ENCODE data around the gene VSIG4. TPM values are rescaled to one million over a fixed set of nuclear protein-coding genes. Genes with fewer than 3 reads are reported as not detected.

VSIG4 gene
- total and polyA plus RNA-seq, 2 of the 13 experiments (the other 11 are each of a cell fraction or from before 2014, with no cell fraction given) = not detected

DNA sequence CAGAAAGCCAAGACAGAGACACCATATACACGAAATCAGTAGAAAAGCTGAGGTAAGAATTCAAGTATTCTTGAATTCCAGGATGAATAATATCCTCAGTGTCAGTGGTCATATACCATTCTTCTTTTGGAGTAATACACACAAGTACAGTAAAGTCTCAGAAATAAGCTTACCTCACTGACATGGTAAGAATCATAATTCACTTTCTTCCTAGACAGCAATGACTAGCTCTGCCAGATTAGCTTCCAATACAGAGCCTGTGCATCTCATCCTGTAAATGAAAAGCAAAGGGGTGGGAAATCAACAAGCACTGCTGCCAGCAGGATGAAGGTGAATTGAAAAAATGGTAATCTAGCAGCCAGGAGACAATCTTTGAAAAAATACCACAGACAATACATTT is 31.2 kb upstream of the VSIG4 start:
- intact Hi-C loops (cut with micrococcal nuclease; ENCODE audit: unreplicated experiment) = no loop called here
- Histone ChIP-seq H3K27ac (ENCODE audit: extremely low read length, insufficient read depth, low read length) (no peak overlapping the region), H3K27me3 (ENCODE audit: control insufficient read depth in 1 of 2, insufficient read depth in 2 of 2, low read length in 2 of 2) (no peaks in the 10 kb centered on the region), H3K36me3 (replicated peaks in 1 of 2; ENCODE audit: control insufficient read depth in 1 of 2, insufficient read depth in 2 of 2, low read length in 2 of 2) (no peaks in the 10 kb centered on the region), H3K79me2 (ENCODE audit: insufficient read depth, low read length) (no peaks in the 10 kb centered on the region), H3K4me2 (ENCODE audit: low read depth, low read length) (no peak overlapping the region), H4K20me1 (ENCODE audit: insufficient read depth, low read length) (no peaks in the 10 kb centered on the region), H3K9ac (ENCODE audit: insufficient read depth, low read depth, low read length) (no peak overlapping the region), H3K9me3 (ENCODE audit: low read length) (no peaks in the 10 kb centered on the region), H2AFZ (ENCODE audit: low read length) (no peak overlapping the region), H3K4me1 (ENCODE audit: insufficient read depth, low read length) (no peaks in the 10 kb centered on the region), H3K4me3 (replicated peaks in 1 of 3; ENCODE audit: insufficient read depth in 1 of 3, low read depth in 2 of 3, low read length in 3 of 3) (no peak overlapping the region)
- in situ Hi-C loops (cut with HindIII; ENCODE audit: extremely low pct_ligation_motif_present, low pct_unique_long_range_greater_than_20kb) = no loop called here
- ChIA-PET POLR2A (no interaction called here), CTCF (ENCODE audit: low intra/inter-chr PET ratio, low total read pairs) (no interaction called here)
- ATAC-seq = no peak
- 0% methylated on average over 1 of the region's 1 CpG for WGBS (ENCODE audit: low lambda C conversion rate)
- TF ChIP-seq ZNF660 (CRISPR knock-in tag; IDR thresholded peaks at IDR 0.05; ENCODE audit: borderline replicate concordance, low read depth) (no peak), KDM2A (CRISPR knock-in tag; IDR thresholded peaks at IDR 0.05; ENCODE audit: borderline replicate concordance, low read depth) (no peak), TAF1 (CRISPR knock-in tag; IDR thresholded peaks at IDR 0.05) (no peak), PCBP2 (optimal IDR thresholded peaks at IDR 0.05; ENCODE audit: low read depth, low read length, poor library complexity, severe bottlenecking) (no peak), TGIF2 (CRISPR knock-in tag; IDR thresholded peaks at IDR 0.05) (no peak), TCF7 (IDR thresholded peaks at IDR 0.05; ENCODE audit: low read depth) (no peak), ZNF446 (CRISPR knock-in tag; IDR thresholded peaks at IDR 0.05) (no peak), SNRNP70 (IDR thresholded peaks at IDR 0.05; ENCODE audit: low read depth, low read length) (no peak), SNAPC2 (CRISPR knock-in tag; IDR thresholded peaks at IDR 0.05) (no peak), HOXA5 (CRISPR knock-in tag; IDR thresholded peaks at IDR 0.05) (no peak), HHEX (CRISPR knock-in tag; IDR thresholded peaks at IDR 0.05) (no peak), NFYC (CRISPR knock-in tag; IDR thresholded peaks at IDR 0.05) (no peak), BCL6 (CRISPR knock-in tag; IDR thresholded peaks at IDR 0.05) (no peak), EEA1 (CRISPR knock-in tag; IDR thresholded peaks at IDR 0.05; ENCODE audit: borderline replicate concordance) (no peak), ZNF256 (CRISPR knock-in tag; conservative IDR thresholded peaks at IDR 0.05) (no peak)
- TF ChIP-seq, protein P1, sequence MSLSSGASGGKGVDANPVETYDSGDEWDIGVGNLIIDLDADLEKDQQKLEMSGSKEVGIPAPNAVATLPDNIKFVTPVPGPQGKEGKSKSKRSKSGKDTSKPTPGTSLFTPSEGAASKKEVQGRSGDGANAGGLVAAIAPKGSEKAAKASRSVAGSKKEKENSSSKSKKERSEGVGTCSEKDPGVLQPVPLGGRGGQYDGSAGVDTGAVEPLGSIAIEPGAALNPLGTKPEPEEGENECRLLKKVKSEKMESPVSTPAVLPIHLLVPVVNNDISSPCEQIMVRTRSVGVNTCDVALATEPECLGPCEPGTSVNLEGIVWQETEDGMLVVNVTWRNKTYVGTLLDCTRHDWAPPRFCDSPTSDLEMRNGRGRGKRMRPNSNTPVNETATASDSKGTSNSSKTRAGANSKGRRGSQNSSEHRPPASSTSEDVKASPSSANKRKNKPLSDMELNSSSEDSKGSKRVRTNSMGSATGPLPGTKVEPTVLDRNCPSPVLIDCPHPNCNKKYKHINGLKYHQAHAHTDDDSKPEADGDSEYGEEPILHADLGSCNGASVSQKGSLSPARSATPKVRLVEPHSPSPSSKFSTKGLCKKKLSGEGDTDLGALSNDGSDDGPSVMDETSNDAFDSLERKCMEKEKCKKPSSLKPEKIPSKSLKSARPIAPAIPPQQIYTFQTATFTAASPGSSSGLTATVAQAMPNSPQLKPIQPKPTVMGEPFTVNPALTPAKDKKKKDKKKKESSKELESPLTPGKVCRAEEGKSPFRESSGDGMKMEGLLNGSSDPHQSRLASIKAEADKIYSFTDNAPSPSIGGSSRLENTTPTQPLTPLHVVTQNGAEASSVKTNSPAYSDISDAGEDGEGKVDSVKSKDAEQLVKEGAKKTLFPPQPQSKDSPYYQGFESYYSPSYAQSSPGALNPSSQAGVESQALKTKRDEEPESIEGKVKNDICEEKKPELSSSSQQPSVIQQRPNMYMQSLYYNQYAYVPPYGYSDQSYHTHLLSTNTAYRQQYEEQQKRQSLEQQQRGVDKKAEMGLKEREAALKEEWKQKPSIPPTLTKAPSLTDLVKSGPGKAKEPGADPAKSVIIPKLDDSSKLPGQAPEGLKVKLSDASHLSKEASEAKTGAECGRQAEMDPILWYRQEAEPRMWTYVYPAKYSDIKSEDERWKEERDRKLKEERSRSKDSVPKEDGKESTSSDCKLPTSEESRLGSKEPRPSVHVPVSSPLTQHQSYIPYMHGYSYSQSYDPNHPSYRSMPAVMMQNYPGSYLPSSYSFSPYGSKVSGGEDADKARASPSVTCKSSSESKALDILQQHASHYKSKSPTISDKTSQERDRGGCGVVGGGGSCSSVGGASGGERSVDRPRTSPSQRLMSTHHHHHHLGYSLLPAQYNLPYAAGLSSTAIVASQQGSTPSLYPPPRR (CRISPR knock-in tag; IDR thresholded peaks at IDR 0.05; ENCODE audit: borderline replicate concordance) = no peak
- DNase-seq (ENCODE audit: low spot score) = no peak
- FAIRE-seq = no peak
- no TSS peak for BruUV-seq (replicated peaks)

Data from HepG2 (cell line).